ENCODE results near the gene KLF15.

DNA sequence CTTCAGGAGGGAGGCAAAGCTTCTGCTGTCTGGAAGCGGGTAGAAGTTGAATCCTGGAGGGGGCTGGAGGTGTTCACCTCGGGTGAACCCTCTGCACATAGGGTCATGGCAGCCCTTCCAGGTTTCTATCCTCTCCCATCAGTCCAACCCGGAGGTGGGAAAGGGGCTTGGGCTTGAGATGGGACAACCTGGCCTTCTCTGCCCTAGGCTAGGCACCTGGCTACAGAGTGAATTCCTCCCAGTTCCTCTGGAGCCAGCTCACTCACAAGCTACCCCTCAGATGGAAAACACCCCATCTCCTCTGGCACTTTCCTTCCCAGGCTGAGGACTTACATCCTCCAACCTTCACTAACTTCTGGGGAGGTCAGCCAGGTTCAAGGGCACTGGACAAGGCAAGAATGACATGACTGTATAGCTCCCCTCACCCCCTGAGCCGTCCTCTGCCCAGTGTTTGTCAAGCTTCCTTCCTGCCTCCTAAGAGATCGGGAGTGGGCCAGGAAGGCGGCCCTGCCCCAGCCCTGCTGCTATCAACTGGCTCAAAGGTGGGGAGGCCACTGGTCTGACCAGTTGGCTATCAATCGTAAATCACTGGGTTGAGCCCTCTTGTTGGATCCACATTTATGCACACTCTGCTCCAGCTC is 45.8 kb downstream of the KLF15 start:
- TF ChIP-seq, protein P1, sequence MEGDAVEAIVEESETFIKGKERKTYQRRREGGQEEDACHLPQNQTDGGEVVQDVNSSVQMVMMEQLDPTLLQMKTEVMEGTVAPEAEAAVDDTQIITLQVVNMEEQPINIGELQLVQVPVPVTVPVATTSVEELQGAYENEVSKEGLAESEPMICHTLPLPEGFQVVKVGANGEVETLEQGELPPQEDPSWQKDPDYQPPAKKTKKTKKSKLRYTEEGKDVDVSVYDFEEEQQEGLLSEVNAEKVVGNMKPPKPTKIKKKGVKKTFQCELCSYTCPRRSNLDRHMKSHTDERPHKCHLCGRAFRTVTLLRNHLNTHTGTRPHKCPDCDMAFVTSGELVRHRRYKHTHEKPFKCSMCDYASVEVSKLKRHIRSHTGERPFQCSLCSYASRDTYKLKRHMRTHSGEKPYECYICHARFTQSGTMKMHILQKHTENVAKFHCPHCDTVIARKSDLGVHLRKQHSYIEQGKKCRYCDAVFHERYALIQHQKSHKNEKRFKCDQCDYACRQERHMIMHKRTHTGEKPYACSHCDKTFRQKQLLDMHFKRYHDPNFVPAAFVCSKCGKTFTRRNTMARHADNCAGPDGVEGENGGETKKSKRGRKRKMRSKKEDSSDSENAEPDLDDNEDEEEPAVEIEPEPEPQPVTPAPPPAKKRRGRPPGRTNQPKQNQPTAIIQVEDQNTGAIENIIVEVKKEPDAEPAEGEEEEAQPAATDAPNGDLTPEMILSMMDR (conservative IDR thresholded peaks at IDR 0.05; ENCODE audit: low read depth in 2 of 2), result no peak
- TF ChIP-seq EZH2phosphoT487 (IDR thresholded peaks at IDR 0.05; ENCODE audit: unreplicated experiment) (no peak), EZH2 (IDR thresholded peaks at IDR 0.05; ENCODE audit: low read depth, unreplicated experiment) (no peak), POLR2AphosphoS5 (IDR thresholded peaks at IDR 0.05; ENCODE audit: low read depth) (no peak), JUNB (IDR thresholded peaks at IDR 0.05; ENCODE audit: unreplicated experiment) (no peak), CREB1 (CRISPR knock-in tag; IDR thresholded peaks at IDR 0.05; ENCODE audit: low read depth) (no peak), STAT1 (IDR thresholded peaks at IDR 0.05; ENCODE audit: unreplicated experiment) (no peak), ETS1 (IDR thresholded peaks at IDR 0.05) (no peak), NANOG (IDR thresholded peaks at IDR 0.05; ENCODE audit: borderline replicate concordance) (no peak)
- TF ChIP-seq, protein P2, sequence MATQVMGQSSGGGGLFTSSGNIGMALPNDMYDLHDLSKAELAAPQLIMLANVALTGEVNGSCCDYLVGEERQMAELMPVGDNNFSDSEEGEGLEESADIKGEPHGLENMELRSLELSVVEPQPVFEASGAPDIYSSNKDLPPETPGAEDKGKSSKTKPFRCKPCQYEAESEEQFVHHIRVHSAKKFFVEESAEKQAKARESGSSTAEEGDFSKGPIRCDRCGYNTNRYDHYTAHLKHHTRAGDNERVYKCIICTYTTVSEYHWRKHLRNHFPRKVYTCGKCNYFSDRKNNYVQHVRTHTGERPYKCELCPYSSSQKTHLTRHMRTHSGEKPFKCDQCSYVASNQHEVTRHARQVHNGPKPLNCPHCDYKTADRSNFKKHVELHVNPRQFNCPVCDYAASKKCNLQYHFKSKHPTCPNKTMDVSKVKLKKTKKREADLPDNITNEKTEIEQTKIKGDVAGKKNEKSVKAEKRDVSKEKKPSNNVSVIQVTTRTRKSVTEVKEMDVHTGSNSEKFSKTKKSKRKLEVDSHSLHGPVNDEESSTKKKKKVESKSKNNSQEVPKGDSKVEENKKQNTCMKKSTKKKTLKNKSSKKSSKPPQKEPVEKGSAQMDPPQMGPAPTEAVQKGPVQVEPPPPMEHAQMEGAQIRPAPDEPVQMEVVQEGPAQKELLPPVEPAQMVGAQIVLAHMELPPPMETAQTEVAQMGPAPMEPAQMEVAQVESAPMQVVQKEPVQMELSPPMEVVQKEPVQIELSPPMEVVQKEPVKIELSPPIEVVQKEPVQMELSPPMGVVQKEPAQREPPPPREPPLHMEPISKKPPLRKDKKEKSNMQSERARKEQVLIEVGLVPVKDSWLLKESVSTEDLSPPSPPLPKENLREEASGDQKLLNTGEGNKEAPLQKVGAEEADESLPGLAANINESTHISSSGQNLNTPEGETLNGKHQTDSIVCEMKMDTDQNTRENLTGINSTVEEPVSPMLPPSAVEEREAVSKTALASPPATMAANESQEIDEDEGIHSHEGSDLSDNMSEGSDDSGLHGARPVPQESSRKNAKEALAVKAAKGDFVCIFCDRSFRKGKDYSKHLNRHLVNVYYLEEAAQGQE (IDR thresholded peaks at IDR 0.05; ENCODE audit: unreplicated experiment), result no peak
